ENCODE data around the gene CCL16.

- TF ChIP-seq CTCF (conservative IDR thresholded peaks at IDR 0.05 in 1 of 2, IDR thresholded peaks at IDR 0.05 in 1 of 2; ENCODE audit: extremely low read depth in 1 of 2, insufficient read depth in 1 of 2, low read depth in 1 of 2, low read length in 2 of 2) (no peak), EZH2 (IDR thresholded peaks at IDR 0.05; ENCODE audit: borderline replicate concordance, low read length) (no peak)
Observed at GRCh38 chr17:35973333-35974260, 7.7 kb downstream of the CCL16 start.
